Measurements from ENCODE around the gene TMOD2.

TMOD2 gene

GRCh38 chr15:51759557-51760070 lies 8.2 kb downstream of the TMOD2 start:
- TF ChIP-seq ZNF274 (IDR thresholded peaks at IDR 0.05; ENCODE audit: low read depth, low read length) (no peak), SUZ12 (IDR thresholded peaks at IDR 0.05; ENCODE audit: extremely low read depth, insufficient read depth, insufficient read length) (no peak), YY1 (IDR thresholded peaks at IDR 0.05; ENCODE audit: insufficient read depth, insufficient read length) (no peak)

GRCh38 chr15:51760805-51761204 lies 9.4 kb downstream of the TMOD2 start:
- H3K4me3 ChIP-seq (ENCODE audit: insufficient read length, low read depth) = no peak overlapping the region
- no peak overlapping the region for H3K9ac ChIP-seq (ENCODE audit: insufficient read length, low read depth)
- TF ChIP-seq SUZ12 (IDR thresholded peaks at IDR 0.05; ENCODE audit: extremely low read depth, insufficient read depth, insufficient read length) = no peak
- no peak for TF ChIP-seq YY1 (IDR thresholded peaks at IDR 0.05; ENCODE audit: insufficient read depth, insufficient read length)
- TF ChIP-seq ZNF274 (IDR thresholded peaks at IDR 0.05; ENCODE audit: low read depth, low read length) = no peak
- no peaks in the 10 kb centered on the region for H3K9me3 ChIP-seq (ENCODE audit: insufficient read depth, low read length)
- H3K36me3 ChIP-seq (ENCODE audit: insufficient read depth, insufficient read length, low read length) = no peaks in the 10 kb centered on the region
- DNase-seq (ENCODE audit: low read depth, low spot score) = no peak
- no peaks in the 10 kb centered on the region for H3K4me1 ChIP-seq (ENCODE audit: insufficient read depth, insufficient read length)
- H3K27me3 ChIP-seq (ENCODE audit: insufficient read depth, insufficient read length) = no peaks in the 10 kb centered on the region

More at GRCh38 chr15:51759557-51760070, 8.2 kb downstream of the TMOD2 start:
- DNase-seq (ENCODE audit: low read depth, low spot score) = no peak
- Histone ChIP-seq H3K36me3 (ENCODE audit: insufficient read depth, insufficient read length, low read length) (no peaks in the 10 kb centered on the region), H3K4me1 (ENCODE audit: insufficient read depth, insufficient read length) (no peaks in the 10 kb centered on the region), H3K9ac (ENCODE audit: insufficient read length, low read depth) (no peak overlapping the region), H3K27me3 (ENCODE audit: insufficient read depth, insufficient read length) (peaks cover 4% of the 10 kb centered on the region), H3K4me3 (ENCODE audit: insufficient read length, low read depth) (no peak overlapping the region), H3K9me3 (ENCODE audit: insufficient read depth, low read length) (no peaks in the 10 kb centered on the region)

GRCh38 chr15:51765751-51766150 lies 14.4 kb downstream of the TMOD2 start:
- Histone ChIP-seq H3K27me3 (ENCODE audit: insufficient read depth, insufficient read length) (no peaks in the 10 kb centered on the region), H3K36me3 (ENCODE audit: insufficient read depth, insufficient read length, low read length) (no peaks in the 10 kb centered on the region), H3K9ac (ENCODE audit: insufficient read length, low read depth) (no peak overlapping the region), H3K4me1 (ENCODE audit: insufficient read depth, insufficient read length) (no peaks in the 10 kb centered on the region), H3K9me3 (ENCODE audit: insufficient read depth, low read length) (no peaks in the 10 kb centered on the region), H3K4me3 (ENCODE audit: insufficient read length, low read depth) (no peak overlapping the region)
- TF ChIP-seq SUZ12 (IDR thresholded peaks at IDR 0.05; ENCODE audit: extremely low read depth, insufficient read depth, insufficient read length) = no peak
- TF ChIP-seq YY1 (IDR thresholded peaks at IDR 0.05; ENCODE audit: insufficient read depth, insufficient read length) = no peak
- TF ChIP-seq ZNF274 (IDR thresholded peaks at IDR 0.05; ENCODE audit: low read depth, low read length) = no peak
- DNase-seq (ENCODE audit: low read depth, low spot score) = no peak

- H3K9me3 ChIP-seq (ENCODE audit: insufficient read depth, low read length) = no peaks in the 10 kb centered on the region
- H3K9ac ChIP-seq (ENCODE audit: insufficient read length, low read depth) = no peak overlapping the region
- H3K4me1 ChIP-seq (ENCODE audit: insufficient read depth, insufficient read length) = no peaks in the 10 kb centered on the region
- no peak overlapping the region for H3K4me3 ChIP-seq (ENCODE audit: insufficient read length, low read depth)
- TF ChIP-seq SUZ12 (IDR thresholded peaks at IDR 0.05; ENCODE audit: extremely low read depth, insufficient read depth, insufficient read length) = no peak
- no peak for TF ChIP-seq ZNF274 (IDR thresholded peaks at IDR 0.05; ENCODE audit: low read depth, low read length)
- H3K27me3 ChIP-seq (ENCODE audit: insufficient read depth, insufficient read length) = no peaks in the 10 kb centered on the region
- H3K36me3 ChIP-seq (ENCODE audit: insufficient read depth, insufficient read length, low read length) = no peaks in the 10 kb centered on the region
- no peak for DNase-seq (ENCODE audit: low read depth, low spot score)
Measured at GRCh38 chr15:51766341-51766740, 14.9 kb downstream of the TMOD2 start.

GRCh38 chr15:51768018-51768417 lies 16.6 kb downstream of the TMOD2 start:
- Histone ChIP-seq H3K4me3 (ENCODE audit: insufficient read length, low read depth) (no peak overlapping the region), H3K36me3 (ENCODE audit: insufficient read depth, insufficient read length, low read length) (no peaks in the 10 kb centered on the region), H3K9me3 (ENCODE audit: insufficient read depth, low read length) (no peaks in the 10 kb centered on the region), H3K9ac (ENCODE audit: insufficient read length, low read depth) (no peak overlapping the region), H3K4me1 (ENCODE audit: insufficient read depth, insufficient read length) (no peaks in the 10 kb centered on the region), H3K27me3 (ENCODE audit: insufficient read depth, insufficient read length) (no peaks in the 10 kb centered on the region)
- TF ChIP-seq SUZ12 (IDR thresholded peaks at IDR 0.05; ENCODE audit: extremely low read depth, insufficient read depth, insufficient read length) (no peak), ZNF274 (IDR thresholded peaks at IDR 0.05; ENCODE audit: low read depth, low read length) (no peak), YY1 (IDR thresholded peaks at IDR 0.05; ENCODE audit: insufficient read depth, insufficient read length) (no peak)
- no peak for DNase-seq (ENCODE audit: low read depth, low spot score)

- TF ChIP-seq ZNF274 (IDR thresholded peaks at IDR 0.05; ENCODE audit: low read depth, low read length) = no peak
- no peak for TF ChIP-seq YY1 (IDR thresholded peaks at IDR 0.05; ENCODE audit: insufficient read depth, insufficient read length)
- no peak for TF ChIP-seq SUZ12 (IDR thresholded peaks at IDR 0.05; ENCODE audit: extremely low read depth, insufficient read depth, insufficient read length)
- no peak overlapping the region for H3K4me3 ChIP-seq (ENCODE audit: insufficient read length, low read depth)
- no peak overlapping the region for H3K9ac ChIP-seq (ENCODE audit: insufficient read length, low read depth)
- no peaks in the 10 kb centered on the region for H3K27me3 ChIP-seq (ENCODE audit: insufficient read depth, insufficient read length)
- H3K4me1 ChIP-seq (ENCODE audit: insufficient read depth, insufficient read length) = no peaks in the 10 kb centered on the region
- no peaks in the 10 kb centered on the region for H3K9me3 ChIP-seq (ENCODE audit: insufficient read depth, low read length)
- no peak for DNase-seq (ENCODE audit: low read depth, low spot score)
- H3K36me3 ChIP-seq (ENCODE audit: insufficient read depth, insufficient read length, low read length) = peaks cover 2% of the 10 kb centered on the region
Measured at GRCh38 chr15:51770902-51771301, 19.5 kb downstream of the TMOD2 start.

- TF ChIP-seq ZNF274 (IDR thresholded peaks at IDR 0.05; ENCODE audit: low read depth, low read length) (no peak), YY1 (IDR thresholded peaks at IDR 0.05; ENCODE audit: insufficient read depth, insufficient read length) (no peak), SUZ12 (IDR thresholded peaks at IDR 0.05; ENCODE audit: extremely low read depth, insufficient read depth, insufficient read length) (no peak)
- no peak overlapping the region for H3K9ac ChIP-seq (ENCODE audit: insufficient read length, low read depth)
Measured at GRCh38 chr15:51771773-51772172, 20.4 kb downstream of the TMOD2 start.

More at GRCh38 chr15:51771773-51772172, 20.4 kb downstream of the TMOD2 start:
- DNase-seq (ENCODE audit: low read depth, low spot score) = no peak
- no peaks in the 10 kb centered on the region for H3K27me3 ChIP-seq (ENCODE audit: insufficient read depth, insufficient read length)
- peaks cover 2% of the 10 kb centered on the region for H3K36me3 ChIP-seq (ENCODE audit: insufficient read depth, insufficient read length, low read length)
- no peaks in the 10 kb centered on the region for H3K9me3 ChIP-seq (ENCODE audit: insufficient read depth, low read length)
- no peaks in the 10 kb centered on the region for H3K4me1 ChIP-seq (ENCODE audit: insufficient read depth, insufficient read length)
- no peak overlapping the region for H3K4me3 ChIP-seq (ENCODE audit: insufficient read length, low read depth)
